Psoas muscle (tissue), 8 donors: ENCODE data around the gene FADS3. TPM values are rescaled to one million over a fixed set of nuclear protein-coding genes. Genes with fewer than 3 reads are reported as not detected.
"Not testable (repeated sequence)": the region's sequence is repeated elsewhere in the genome, so short reads cannot be mapped to it uniquely, and the experiment has no call there.

Source experiments
- ATAC-seq, 4 donors: fragments of 200-7000 bp; cut with Tn5 transposase; one replicate each; pipeline ENCODE4 v1.9.1; 2020; ENCODE audit warnings: moderate library complexity in 3 of 4, mild to moderate bottlenecking in 2 of 4
- DNase-seq, 2 donors: peaks; one replicate each; pipeline ENCODE4 v3.0.0-alpha.2; 2020
- H3K27ac ChIP-seq: fragments of 200-600 bp; one replicate; pipeline ENCODE4 v1.8.0; 2022
- H3K27me3 ChIP-seq, 3 donors: fragments of 200-600 bp in 1 of 3; one replicate each; pipeline versions ENCODE4 v1.6.1 to v1.8.0; 2013 to 2022; ENCODE audit warnings: low read length in 2 of 3, mild to moderate bottlenecking in 2 of 3, moderate library complexity in 1 of 3; ENCODE audit not compliant: insufficient read depth in 3 of 3
- H3K36me3 ChIP-seq, 2 donors: fragments of 200-600 bp in 1 of 2; one replicate each; pipeline versions ENCODE4 v1.6.1 to v1.8.0; 2013 to 2022; ENCODE audit warnings: low read depth in 1 of 2, mild to moderate bottlenecking in 1 of 2, moderate library complexity in 1 of 2; ENCODE audit not compliant: insufficient read depth in 1 of 2
- H3K4me1 ChIP-seq: fragments of 200-600 bp; one replicate; pipeline ENCODE4 v1.8.0; 2022
- H3K4me3 ChIP-seq: fragments of 200-600 bp; one replicate; pipeline ENCODE4 v1.8.0; 2022; ENCODE audit warnings: mild to moderate bottlenecking
- H3K9me3 ChIP-seq: fragments of 200-600 bp; one replicate; pipeline ENCODE4 v1.8.0; 2022
- WGBS, 3 donors: extraction: QIAGEN DNeasy Blood & Tissue Kit; methylation state at CpG; one replicate each; pipeline versions ENCODE4 v1.1.6 to v1.1.7; 2013; 5-methylcytosine and 5-hydroxymethylcytosine counted together
- intact Hi-C, 2 donors: fragments of 100-400 bp; cut with DNase I; formaldehyde crosslinking; loops; one replicate each; pipeline versions ENCODE4 v1.11.0 to v1.14.2; 2022
- polyA plus RNA-seq, 3 donors: library from polyadenylated mRNA; stranded (reverse); fragments of 200-250 nt; gene quantifications; one replicate each; pipeline ENCODE4 v1.2.3, GENCODE V29; 2013
- total RNA-seq, 4 donors: library from RNA; stranded (reverse); fragmentation: NEBNext Ultra II Directional in 2 of 4; extraction: Animal tissue kit (Norgen Biotek cat#: 25700) in 2 of 4; gene quantifications; one replicate each; pipeline versions ENCODE4 v1.2.1 to v1.2.4, GENCODE V29; 2021 to 2023
- TF ChIP-seq, protein P1 (sequence below): fragments of 200-600 bp; IDR thresholded peaks from one replicate; pipeline ENCODE4 v1.8.0; 2022; ENCODE audit warnings: antibody characterized with exemption
- donor health status: healthy with polysubstance abuse.
- donor health status: DM: no; HTN: no; CAD: no; lungs with moderate emphysema.
- donor health status: Bipolar disorder and iron deficiency.
- donor health status: healthy.
- donor health status: DM: yes; HTN: yes; CAD: no.
- donor health status: DM: no; HTN: no; CAD: no.
- donor health status: DM: no; HTN: no; CAD: no.
- donor health status: DM: yes; HTN: yes; CAD: no.

The FADS3 gene
- total and polyA plus RNA-seq, 7 donors, result 26.5 to 392 (median 53.9) TPM

DNA sequence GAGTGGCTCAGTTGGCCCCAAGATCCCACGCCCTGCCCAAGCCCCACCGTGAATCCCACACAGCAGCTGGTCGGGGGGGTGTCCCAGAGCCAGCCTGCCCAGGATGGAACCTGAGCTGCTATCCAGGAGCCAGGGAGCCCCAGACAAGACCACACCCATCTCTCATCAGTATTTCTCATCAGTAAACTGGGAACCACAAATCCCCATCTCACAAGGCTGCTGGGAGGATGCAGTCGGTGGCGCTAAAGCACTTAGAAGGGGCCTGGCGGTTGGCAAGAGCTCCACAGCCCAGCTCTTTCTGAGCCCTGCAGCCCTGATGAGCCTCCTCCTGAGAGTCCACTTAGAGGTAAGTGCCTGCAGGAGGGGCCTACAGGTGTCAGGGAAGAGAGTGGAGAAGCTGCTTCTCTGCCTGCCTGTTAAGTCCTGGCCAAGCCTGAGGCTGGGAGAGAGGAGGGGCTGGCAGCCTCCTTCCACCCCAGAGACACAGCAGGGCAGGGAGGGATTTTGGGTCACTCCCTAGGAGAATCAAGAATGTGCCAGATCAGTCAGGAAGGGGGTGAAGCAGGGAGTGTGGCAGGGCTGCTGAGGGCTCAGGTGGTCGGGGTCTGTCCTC, 6.1 kb downstream of the FADS3 start:
- TF ChIP-seq, protein P1, sequence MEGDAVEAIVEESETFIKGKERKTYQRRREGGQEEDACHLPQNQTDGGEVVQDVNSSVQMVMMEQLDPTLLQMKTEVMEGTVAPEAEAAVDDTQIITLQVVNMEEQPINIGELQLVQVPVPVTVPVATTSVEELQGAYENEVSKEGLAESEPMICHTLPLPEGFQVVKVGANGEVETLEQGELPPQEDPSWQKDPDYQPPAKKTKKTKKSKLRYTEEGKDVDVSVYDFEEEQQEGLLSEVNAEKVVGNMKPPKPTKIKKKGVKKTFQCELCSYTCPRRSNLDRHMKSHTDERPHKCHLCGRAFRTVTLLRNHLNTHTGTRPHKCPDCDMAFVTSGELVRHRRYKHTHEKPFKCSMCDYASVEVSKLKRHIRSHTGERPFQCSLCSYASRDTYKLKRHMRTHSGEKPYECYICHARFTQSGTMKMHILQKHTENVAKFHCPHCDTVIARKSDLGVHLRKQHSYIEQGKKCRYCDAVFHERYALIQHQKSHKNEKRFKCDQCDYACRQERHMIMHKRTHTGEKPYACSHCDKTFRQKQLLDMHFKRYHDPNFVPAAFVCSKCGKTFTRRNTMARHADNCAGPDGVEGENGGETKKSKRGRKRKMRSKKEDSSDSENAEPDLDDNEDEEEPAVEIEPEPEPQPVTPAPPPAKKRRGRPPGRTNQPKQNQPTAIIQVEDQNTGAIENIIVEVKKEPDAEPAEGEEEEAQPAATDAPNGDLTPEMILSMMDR, result no peak
- intact Hi-C loops, result loop anchor here (5.0 kb wide), 2 partner anchors 77 to 88 kb away; no protein-coding TSS in a partner anchor
- DNase-seq, result no peak

DNA sequence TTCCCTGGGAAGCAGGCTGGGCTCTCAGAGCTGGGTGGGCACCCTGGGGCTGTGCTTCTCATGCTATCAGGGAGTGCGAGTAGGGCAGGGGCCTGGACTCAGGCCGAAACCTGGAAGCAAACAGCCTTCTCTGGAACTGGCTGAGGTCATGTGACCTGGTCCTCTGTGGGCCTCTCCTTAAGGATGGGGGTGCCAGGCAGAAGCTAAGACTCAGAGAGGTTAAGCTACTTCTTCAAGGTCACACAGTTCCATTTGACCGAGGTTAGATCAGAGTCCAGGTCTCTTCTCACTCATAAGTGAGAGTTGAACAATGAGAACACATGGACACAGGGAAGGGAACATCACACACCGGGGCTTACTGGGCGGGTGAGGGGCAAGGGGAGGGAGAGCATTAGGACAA, 7.4 kb downstream of the FADS3 start:
- DNase-seq (no peak), ATAC-seq (no peak)
- Histone ChIP-seq H3K36me3 (peaks cover 1 to 17% of the 10 kb centered on the region in 2 donors), H3K4me1 (peaks cover 17% of the 10 kb centered on the region), H3K27me3 (no peaks in the 10 kb centered on the region), H3K27ac (no peak overlapping the region), H3K9me3 (no peaks in the 10 kb centered on the region), H3K4me3 (no peak overlapping the region)
- TF ChIP-seq, protein P1, result no peak
- intact Hi-C loops, result no loop called here
- 82 to 93% (median 88%) methylated on average over 5 of the region's 5 CpGs for WGBS, 3 donors

More for the DNA sequence above, 6.1 kb downstream of the FADS3 start:
- no peak for ATAC-seq
- Histone ChIP-seq H3K4me1 (peaks cover 23% of the 10 kb centered on the region), H3K4me3 (no peak overlapping the region), H3K27ac (no peak overlapping the region), H3K27me3 (no peaks in the 10 kb centered on the region), H3K36me3 (peaks cover 0 to 7% of the 10 kb centered on the region in 2 donors), H3K9me3 (no peaks in the 10 kb centered on the region)
- 62 to 78% (median 75%) methylated on average over 7 of the region's 7 CpGs for WGBS, 3 donors

DNA sequence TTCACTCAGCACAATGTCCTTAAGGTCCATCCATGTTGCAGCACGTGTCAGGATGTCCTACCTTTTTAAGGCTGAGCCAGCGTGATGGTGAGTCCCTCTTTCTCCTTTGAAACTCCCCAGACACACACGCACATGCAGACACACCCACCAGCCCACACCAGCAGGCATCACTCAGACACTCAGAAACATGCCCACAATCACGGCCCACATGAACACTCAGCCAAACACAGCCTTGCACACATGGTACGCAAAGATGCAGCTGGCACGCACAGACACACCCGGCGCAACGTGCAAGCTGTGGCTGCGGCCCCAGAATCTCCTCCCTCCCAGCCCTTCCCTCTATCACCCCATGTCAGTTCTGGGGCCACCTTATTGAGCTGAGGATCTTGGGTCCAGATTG, 8.0 kb downstream of the FADS3 start:
- ATAC-seq, result no peak
- H3K36me3 ChIP-seq, result peaks cover 6 to 23% of the 10 kb centered on the region in 2 donors
- peaks cover 12% of the 10 kb centered on the region for H3K4me1 ChIP-seq
- no peak overlapping the region for H3K4me3 ChIP-seq
- no peak overlapping the region for H3K27ac ChIP-seq
- TF ChIP-seq, protein P1, result no peak
- WGBS, 3 donors, result 82 to 86% (median 84%) methylated on average over 10 of the region's 10 CpGs
- H3K9me3 ChIP-seq, result no peaks in the 10 kb centered on the region
- intact Hi-C loops, result no loop called here
- no peak for DNase-seq
- no peaks in the 10 kb centered on the region for H3K27me3 ChIP-seq

DNA sequence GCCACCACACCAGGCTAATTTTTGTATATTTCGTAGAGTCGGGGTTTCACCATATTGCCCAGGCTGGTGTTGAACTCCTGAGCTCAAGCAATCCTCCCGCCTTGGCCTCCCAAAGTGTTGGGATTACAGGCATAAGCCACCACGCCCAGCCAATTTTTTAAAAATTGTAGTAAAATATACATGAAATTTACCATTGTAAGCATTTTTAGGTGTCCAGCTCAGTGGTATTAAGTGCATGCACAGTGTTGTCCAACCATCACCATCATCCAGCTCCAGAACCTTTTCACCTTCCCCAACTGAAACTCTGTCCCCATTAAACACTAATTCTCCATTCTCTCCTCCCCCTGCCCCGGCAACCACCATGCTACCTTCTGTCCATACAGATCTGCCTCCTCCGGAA, 8.5 kb downstream of the FADS3 start:
- no peaks in the 10 kb centered on the region for H3K9me3 ChIP-seq
- H3K4me3 ChIP-seq, result no peak overlapping the region
- no peak overlapping the region for H3K27ac ChIP-seq
- ATAC-seq (no peak), DNase-seq (no peak)
- H3K4me1 ChIP-seq, result peaks cover 9% of the 10 kb centered on the region
- intact Hi-C loops, result no loop called here
- 81 to 94% (median 82%) methylated on average over 6 of the region's 6 CpGs for WGBS, 3 donors
- H3K36me3 ChIP-seq, result peaks cover 6 to 26% of the 10 kb centered on the region in 2 donors
- no peaks in the 10 kb centered on the region for H3K27me3 ChIP-seq
- TF ChIP-seq, protein P1, result no peak

DNA sequence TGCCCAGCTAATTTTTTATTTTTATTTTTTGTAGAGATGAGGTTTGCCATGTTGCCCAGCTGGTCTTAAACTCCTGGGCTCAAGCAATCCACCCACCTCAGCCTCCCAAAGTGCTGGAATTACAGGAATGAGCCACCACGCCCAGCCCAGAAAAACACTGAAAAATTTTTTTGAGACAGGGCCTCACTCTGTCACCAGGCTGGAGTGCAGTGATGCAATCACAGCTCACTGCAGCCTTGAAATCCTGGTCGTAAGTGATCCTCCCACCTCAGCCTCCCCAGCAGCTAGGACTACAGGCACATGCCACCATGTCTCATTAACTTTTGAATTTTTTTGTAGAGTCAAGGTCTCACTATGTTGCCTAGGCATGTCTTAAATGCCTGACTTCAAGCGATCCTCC, 9.1 kb downstream of the FADS3 start:
- H3K4me3 ChIP-seq, intact Hi-C loops, H3K9me3 ChIP-seq, DNase-seq, H3K4me1 ChIP-seq, H3K27me3 ChIP-seq, ATAC-seq: not testable (repeated sequence)
- Histone ChIP-seq H3K36me3 (peaks cover 10 to 32% of the 10 kb centered on the region in 2 donors), H3K27ac (peak overlapping the region; percentile 60)
- 92 to 95% (median 94%) methylated on average over 3 of the region's 3 CpGs for WGBS, 3 donors
